ENCODE data around the gene SEC14L5.

Gene SEC14L5

DNA sequence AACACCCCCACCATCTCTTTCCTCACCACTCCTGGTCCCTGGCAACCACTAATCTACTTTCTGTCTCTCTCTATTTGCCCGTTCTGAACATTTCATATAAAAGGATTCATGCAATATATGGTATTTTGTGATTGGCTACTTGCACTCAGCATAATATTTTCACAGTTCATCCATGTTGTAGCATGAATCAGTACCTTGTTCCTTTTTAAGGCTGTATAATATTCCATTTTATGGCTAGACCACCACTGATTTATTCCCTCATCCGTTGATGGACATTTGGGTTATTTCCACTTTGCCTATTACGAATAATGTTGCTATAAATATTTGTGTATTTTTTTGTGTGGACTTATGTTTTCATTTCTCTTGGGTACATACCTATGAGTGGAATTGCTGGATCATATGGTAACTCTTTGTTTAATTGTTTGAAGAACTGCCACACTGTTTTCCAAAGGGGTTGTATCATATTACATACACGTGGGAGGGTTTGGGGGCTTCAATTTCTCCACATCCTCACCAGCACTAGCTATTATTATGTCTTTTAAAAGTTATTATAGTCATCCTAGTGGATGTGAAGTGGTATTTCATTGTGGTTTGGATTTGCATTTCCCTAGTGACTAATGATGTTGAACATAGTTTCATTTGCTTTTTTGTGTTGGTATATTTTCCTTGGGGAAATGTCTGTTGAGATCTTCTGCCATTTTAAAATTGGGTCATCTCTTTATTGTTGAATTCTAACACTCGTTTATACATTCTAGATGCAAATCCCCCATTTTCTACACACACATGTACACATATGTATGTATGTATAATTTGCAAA is 26.3 kb downstream of the SEC14L5 start:
- no peak for DNase-seq (ENCODE audit: low spot score)

DNA sequence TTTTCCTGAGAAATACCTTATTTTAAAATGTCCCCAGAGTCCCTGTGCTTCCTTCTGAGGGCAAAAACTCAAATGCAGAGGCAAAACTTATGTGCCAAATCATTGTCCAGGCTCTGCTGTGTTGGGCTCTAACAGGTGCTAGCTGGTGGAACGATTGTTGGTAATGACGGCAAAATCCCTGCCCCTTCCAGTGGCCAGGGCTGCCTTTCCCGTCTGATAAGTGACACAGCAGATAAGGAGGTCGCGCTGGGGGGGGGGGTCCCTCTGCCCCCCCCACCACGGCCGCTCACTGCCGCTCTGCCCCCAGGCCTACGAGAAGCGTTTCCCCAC is 29.1 kb downstream of the SEC14L5 start:
- DNase-seq (ENCODE audit: low spot score) = no peak

DNA sequence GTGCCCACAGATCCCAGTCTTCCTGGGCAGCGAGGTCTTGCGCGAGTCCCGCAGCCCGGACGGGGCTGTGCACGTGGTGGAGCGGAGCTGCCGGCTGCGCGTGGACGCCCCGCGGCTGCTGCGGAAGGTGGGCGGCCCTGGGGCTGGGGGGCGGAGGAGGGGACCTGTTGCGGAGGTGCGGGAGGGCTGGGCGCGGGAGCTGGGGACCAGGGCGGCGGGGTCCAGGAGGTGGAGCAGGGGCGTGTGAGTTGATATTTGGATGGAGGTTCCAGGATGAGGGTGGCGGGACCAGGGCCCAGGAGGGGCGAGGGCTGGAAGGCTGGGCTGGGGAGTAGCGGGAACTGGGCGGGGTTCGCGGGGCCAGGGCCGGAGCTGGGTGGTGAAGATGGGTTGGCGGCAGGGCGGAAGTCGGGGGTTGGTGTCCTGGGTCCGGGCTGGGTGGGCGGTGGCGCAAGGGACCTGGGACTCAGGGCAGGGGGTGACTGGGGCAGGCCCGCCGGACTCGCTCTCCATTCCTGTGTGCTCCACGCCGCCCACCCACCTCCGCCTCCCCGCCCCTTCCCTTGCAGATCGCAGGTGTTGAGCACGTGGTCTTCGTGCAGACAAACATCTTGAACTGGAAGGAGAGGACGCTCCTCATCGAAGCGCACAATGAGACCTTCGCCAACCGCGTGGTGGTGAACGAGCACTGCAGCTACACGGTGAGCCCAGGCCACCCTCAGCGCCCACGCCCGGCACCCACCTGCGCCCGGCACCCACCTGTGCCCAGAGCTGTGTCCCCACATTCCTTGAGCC is 29.6 kb downstream of the SEC14L5 start:
- DNase-seq (ENCODE audit: low spot score) = no peak

DNA sequence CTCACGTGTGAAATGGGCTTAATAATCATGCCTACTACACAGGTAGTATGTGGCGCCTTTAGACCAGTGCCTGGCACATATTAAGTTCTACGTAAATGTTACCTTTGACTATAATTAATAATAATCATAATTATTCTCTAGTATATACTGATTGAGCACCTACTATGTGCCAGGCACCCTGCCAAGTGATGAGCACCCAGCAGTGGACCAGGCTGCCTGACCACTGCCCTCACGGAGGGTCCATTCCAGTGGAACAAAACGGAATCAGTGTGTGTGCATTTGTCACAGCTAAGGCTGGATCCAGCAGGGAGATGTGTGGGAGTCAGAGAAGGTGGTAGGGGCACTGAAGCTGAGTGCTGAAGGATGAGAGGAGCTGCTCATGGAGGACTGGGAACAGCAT is 30.5 kb downstream of the SEC14L5 start:
- no peak for DNase-seq (ENCODE audit: low spot score)

DNA sequence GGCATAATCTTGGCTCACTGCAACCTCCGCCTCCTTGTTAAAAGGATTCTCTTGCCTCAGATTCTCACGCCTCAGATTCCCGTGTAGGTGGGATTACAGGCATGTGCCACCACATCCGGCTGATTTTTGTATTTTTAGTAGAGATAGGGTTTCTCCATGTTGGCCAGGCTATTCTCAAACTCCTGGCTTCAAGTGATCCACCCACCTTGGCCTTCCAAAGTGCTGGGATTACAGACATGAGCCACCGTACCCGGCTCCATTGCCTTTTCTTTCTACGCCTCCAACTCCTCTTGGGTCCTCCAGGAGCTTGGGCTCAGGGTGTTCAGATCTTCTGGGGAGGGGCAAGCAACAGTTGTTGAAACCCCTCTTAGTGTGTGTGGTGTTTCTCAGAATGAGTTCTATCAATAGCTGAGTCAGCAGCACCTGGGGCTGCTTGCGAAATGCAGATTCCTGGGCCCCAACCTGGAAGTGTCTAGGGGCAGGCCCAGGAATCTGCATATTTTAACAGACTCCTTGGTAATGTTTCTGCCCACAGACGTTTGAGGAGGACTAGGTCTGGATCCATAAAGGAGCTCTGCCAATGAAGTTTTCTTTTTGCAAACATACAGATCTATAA is 31.4 kb downstream of the SEC14L5 start:
- no peak for DNase-seq (ENCODE audit: low spot score)

DNA sequence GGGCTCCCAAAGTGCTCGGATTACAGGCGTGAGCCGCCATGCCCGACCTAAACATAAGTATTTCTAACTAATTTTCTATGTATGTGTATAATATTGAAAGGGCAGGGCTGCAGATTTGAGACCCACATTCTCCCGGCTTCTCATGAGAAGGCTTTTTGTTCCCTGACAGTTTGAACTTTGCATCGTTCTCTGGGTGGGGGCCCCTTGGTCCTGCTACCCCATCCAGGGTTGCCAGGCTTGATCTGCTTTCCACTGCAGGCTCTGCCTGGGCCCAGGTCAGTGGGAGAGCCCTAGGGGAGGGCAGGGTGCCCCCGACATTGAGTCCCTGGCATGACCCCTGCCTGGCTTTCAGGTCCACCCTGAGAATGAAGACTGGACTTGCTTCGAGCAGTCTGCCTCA is 32.3 kb downstream of the SEC14L5 start:
- no peak for DNase-seq (ENCODE audit: low spot score)

DNA sequence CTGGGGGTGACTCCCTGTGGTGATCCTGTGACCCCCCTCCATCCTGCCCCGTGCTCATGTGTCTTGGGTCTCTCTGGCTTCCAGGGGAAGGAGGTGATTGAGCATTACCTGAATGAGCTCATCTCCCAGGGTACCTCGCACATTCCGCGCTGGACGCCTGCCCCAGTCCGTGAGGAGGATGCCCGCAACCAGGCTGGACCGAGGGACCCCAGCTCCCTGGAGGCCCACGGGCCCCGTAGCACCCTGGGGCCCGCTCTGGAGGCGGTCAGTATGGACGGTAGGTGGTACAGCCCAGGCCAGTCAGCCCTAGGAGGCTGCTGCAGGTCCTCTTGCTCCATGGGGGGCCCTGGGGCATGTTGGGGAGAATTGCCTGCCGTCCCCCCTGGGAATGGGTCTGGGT is 33.6 kb downstream of the SEC14L5 start:
- no peak for DNase-seq (ENCODE audit: low spot score)

DNA sequence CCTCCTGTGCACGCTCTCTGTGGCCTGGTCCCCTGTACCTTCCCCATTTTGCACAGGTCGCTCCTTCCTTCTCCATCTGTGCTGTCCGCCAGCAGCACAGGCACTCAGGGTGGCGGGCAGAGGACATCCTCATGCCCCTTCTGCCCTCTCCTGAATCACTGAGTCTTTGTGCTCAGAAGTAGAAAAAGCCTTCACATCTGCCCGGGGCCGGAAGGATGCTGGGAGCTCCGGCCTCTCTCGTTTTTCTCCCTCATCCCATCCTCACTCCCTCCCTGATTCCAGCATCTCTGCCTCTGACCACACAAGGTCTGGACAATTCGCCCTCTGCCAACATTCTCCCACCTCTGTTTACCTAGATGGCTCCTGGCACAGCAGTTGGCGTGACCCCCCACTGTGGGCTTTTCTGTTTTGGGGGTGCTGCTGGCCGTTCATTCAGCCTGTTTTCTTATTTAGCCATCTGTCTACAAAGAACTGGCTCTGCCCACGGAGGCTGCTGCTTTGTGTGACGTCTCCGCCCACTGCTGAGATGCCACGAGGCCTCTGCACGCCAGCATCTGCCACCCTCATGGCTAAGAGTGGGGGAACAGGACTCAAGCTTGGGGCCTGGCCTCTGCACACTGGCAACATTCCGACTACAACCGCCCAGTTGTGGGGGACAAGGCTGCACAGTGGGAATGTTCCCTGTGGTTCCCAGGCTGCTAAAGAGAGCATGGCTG is 36.7 kb downstream of the SEC14L5 start:
- DNase-seq (ENCODE audit: low spot score) = peak; percentile 80

DNA sequence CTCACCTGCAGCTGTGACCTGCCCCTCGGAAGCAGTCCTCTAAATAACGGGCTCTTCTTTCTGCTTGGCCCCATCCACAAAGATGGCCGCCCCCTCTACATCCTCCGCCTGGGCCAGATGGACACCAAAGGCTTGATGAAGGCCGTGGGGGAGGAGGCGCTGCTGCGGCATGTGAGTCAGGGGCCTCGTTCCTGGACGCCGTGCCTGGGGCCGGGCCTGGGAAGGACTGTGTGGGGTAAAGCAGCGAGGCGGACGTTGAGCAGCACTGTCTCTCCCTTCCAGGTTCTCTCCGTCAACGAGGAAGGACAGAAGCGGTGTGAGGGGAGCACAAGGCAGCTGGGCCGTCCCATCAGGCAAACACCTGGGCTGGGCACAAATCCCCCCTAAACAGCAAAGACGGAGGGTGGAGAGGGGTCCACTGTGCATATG is 42.5 kb downstream of the SEC14L5 start:
- no peak for DNase-seq (ENCODE audit: low spot score)

DNA sequence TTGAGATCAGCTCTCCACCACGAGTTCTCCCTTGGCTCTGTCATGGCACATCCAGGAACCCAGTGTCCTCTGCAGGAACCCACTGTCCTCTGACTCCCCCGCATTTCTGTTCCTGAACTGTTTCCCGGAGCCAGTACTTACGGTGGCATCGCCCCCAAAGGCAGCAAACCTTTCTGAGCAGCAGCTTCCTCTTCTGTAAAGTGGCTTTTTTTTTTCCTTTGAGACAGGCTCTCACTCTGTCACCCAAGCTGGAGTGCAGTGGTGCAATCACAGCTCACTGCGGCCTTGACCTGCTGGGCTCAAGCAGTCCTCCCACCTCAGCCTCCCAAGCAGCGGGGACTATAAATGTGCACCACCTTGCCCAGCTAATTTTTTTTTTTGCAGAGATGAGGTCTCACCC is 43.4 kb downstream of the SEC14L5 start:
- no peak for DNase-seq (ENCODE audit: low spot score)

DNA sequence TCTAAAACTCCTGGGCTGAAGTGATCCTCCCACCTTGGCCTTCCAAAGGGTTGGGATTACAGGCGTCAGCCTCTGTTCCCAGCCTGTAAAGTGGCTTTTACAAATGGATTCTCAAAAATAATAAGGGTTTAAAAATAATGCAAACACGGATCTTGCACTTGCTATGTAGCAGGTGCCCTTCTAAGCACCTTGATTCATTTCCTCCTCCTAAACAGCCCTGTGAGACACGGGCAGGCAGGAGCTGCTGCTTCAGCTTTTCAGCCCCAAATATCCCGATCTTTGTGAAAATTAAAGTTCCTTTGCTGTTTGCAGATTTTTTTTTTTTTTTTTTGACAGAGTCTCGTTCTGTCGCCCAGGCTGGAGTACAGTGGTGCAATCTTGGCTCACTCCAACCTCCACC is 43.9 kb downstream of the SEC14L5 start:
- DNase-seq (ENCODE audit: low spot score) = no peak

DNA sequence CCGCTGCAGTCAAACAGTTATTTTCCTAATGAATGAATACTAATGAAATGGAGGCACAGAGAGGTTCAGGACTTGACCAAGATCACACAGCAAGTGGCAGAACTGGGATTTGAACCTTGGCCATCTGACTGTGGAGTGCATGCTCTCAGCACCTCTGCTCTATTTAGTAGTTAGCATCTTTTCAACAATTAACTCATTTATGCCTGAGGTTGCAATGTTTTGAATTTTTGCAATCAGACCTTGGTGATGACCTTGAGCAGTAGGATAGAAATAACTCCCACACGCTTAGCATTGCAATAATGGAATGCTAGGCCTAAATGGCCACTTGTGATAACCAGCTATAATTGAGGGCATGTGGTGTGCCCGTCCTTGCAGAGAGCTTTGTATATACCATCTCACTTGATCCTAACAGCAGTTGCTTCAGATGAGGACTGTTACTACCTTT is 44.6 kb downstream of the SEC14L5 start:
- no peak for DNase-seq (ENCODE audit: low spot score)

DNA sequence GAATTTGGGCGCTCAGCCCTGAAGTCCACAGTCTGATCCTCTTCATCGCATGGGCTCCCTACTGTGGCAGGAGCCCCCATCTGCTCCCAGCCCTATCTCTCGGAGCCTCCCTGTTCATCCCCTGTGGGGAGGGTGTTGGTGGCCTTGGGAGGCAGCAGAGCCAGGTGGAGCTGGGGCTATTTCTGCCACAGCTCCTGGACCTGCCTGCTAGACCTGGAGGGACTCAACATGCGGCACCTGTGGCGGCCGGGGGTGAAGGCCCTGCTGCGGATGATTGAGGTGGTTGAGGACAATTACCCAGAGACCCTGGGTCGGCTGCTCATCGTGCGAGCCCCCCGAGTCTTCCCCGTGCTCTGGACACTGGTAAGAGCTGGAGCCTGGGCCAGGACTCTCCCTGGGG is 45.1 kb downstream of the SEC14L5 start:
- DNase-seq (ENCODE audit: low spot score) = no peak

DNA sequence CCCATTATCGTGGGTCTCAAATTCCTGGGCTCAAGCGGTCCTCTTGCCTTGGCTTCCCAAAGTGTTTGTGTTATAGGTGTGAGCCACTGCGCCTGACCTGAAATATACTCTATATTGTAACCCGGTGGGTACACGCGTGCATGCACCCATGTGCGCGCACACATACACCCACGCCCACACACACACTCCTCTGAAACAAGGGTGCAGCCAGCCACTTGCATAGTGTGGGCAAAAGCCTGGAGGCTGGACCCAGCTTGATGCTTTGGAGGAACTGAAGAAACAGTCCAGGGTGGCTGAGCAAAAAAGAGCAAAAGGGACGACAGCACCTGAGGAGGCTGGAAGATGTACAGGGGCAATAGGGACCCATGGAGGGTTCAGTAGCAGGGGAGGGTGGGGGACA is 45.7 kb downstream of the SEC14L5 start:
- no peak for DNase-seq (ENCODE audit: low spot score)

DNA sequence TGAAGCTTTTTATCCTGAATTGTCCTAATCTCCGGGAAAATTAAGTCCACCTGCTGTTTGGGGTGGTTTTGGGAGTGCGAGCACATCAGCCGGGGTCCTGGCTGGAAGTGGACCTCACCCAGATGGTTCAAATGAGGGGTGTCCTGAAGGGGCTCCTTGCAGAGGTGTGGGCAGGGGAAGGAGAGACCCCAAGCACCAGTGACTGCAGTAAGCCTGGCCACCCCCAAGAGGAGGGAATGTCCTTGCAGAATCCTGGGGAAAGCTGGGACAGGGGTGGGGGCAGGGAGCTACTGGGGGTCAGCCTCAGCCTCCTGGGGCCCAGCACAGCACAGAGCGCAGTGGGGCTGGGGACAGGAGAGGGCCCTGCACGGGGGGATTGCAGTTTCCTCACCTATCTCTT is 46.2 kb downstream of the SEC14L5 start:
- no peak for DNase-seq (ENCODE audit: low spot score)

DNA sequence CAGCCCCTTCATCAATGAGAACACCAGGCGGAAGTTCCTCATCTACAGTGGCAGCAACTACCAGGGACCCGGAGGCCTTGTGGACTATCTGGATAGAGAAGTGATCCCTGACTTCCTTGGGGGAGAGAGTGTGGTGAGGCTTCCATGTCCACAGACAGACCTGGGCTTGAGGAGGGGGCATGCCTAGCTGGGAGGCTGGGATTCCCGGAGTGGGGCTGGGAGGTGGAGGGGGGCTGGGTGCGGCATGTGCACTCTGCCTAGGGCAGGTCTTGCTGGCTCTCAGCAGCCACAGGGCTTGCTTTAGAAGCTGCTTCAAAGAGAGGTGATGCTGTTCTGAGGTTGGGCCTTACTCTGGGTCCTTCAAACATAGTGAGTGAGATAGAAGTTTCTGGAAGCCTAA is 47.8 kb downstream of the SEC14L5 start:
- DNase-seq (ENCODE audit: low spot score) = no peak

DNA sequence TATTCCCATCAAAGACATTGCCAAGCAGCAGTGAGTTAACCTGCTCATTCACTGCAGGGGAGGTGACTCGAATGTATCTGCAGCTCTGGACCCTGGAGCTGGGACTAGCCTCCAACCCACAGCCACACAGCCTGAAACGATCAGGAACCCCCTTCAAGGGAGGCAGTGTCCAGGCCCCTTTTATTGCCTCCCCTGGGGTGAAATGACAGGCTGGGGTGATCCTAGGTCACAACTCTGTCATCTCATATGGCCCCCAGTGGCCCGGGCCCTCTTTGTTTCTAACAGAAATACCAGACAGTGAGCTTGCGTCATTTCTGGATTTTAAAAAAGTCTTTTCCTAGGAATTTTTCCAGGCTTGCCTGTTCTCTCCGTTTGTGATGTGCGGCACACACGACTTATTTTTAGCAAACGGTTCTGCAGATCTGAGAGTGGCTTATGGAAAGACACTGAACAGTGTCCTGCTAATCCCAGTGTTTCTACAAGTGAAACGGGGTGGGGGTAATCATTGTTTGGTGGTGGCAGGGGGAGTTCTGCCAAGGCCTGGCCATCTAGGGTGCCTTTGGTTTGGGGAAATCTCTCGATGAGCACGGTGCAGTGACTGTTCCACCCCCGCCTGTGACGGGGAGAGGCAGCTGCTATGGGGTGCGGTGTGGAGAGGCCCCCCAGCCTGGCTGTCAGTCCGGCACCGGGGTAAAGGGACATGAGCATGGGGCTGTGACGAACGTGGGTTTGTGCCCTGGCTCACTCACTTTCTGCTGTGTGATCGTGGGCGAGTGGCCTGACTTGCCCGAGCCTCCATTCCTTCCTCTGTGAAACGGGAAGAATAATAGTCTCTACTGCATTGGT is 48.4 kb downstream of the SEC14L5 start:
- no peak for DNase-seq (ENCODE audit: low spot score)

DNA sequence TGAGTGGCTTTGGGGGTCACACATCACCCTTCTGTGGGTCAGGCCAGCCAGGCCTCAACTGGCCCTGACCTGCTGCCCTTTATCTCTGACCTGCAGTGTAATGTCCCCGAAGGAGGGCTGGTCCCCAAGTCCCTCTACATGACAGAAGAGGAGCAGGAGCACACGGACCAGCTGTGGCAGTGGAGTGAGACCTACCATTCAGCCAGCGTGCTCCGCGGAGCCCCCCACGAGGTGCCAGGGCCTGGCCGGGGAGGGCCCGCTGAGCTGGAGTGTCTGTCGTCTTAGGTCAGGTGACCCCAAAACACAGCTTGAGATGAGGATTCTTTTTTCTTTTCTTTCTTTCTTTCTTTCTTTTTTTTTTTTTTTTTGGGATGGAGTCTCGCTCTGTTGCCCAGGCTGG is 49.1 kb downstream of the SEC14L5 start:
- DNase-seq (ENCODE audit: low spot score) = no peak

DNA sequence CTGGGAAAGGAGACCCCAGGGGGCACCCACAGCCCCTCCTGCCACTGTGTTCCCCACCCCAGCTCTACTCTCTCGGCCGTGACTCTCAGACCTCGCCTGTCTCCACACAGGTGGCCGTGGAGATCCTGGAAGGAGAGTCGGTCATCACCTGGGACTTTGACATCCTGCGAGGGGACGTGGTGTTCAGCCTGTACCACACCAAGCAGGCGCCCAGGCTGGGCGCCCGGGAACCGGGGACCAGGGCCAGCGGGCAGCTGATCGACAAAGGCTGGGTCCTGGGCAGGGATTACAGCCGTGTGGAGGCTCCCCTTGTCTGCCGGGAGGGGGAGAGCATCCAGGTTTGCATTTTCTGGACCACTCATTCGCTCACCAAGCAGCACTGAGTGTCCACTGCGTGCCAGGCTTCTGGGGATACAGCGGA is 50.2 kb downstream of the SEC14L5 start:
- no peak for DNase-seq (ENCODE audit: low spot score)

DNA sequence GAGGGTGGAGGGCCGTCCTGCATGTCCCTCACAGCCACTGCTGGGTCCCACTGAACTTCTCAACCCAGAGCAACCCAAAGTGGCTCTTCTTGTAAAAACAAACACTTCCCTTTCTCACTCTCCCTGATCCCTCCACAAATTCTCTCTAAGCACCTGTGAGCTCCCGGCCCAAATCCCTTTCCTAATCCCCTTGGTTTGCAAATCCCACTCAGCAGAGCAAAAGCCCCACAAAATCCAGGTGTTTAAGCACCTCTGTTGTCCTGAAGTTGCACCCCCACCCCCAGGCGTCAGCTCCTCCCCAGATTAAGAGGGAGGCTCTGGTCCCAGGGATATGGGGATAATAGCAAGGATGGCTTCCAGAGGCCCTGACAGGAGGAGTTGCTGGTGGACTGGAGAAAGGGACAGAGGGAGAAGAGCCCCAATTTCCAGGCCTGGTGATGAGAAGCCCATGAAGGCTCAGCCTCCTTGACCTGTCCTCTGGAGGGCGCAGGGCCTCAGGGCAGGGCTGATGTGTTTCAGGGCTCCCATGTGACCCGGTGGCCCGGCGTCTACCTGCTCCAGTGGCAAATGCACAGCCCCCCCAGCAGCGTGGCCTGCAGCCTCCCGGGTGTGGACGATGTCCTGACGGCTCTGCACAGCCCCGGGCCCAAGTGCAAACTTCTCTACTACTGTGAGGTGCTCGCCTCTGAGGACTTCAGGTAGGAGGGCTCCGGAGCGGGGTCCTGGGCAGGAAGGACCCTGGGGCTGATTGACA is 52.6 kb downstream of the SEC14L5 start:
- DNase-seq (ENCODE audit: low spot score) = no peak

DNA sequence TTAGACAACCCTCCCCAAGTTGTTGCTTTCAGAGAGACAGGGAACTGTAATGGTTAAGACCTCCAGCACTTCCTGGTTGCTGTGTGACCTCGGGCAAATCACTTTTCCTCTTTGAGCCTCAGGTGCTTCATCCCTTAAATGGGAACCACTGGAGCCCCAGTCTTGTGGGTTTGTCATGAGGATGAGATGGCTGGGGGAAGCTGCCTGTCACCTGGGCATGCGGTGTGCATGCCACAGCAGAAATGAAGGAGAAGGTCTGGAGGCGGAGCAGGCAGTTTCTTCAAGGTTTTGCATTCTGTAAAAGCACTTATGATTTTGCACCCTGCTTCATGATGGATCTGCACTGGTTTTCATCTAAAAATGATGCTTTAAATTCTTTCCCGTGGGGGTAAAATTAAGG is 53.5 kb downstream of the SEC14L5 start:
- DNase-seq (ENCODE audit: low spot score) = peak; percentile 78

Data from putamen (tissue), 1 donor.